GM23248 (cell line): ENCODE results near the gene PC. TPM values are rescaled to one million over a fixed set of nuclear protein-coding genes. Genes with fewer than 3 reads are reported as not detected.
"Not testable (repeated sequence)": the region's sequence is repeated elsewhere in the genome, so short reads cannot be mapped to it uniquely, and the experiment has no call there.

Experiments
- DNase-seq: peaks from one replicate; pipeline ENCODE4 v3.0.0-alpha.2; 2015
- H2AFZ ChIP-seq: fragments of 200-600 bp; sonication (generic); 2 replicates; pipeline ENCODE4 v1.6.1; 2016; ENCODE audit warnings: antibody characterized with exemption
- H3F3A ChIP-seq: fragments of 200-600 bp; sonication (generic); 2 replicates; pipeline ENCODE4 v1.6.1; 2016; ENCODE audit warnings: mild to moderate bottlenecking, antibody characterized with exemption, mixed run types; ENCODE audit not compliant: insufficient read depth
- H3K27ac ChIP-seq: fragments of 200-600 bp; sonication (generic); 2 replicates; pipeline ENCODE4 v1.5.1; 2016; ENCODE audit warnings: mild to moderate bottlenecking
- H3K27me3 ChIP-seq: fragments of 200-600 bp; sonication (generic); replicated peaks from 2 replicates; pipeline ENCODE4 v1.6.1; 2016; ENCODE audit warnings: mild to moderate bottlenecking; ENCODE audit not compliant: insufficient read depth
- H3K36me3 ChIP-seq: fragments of 200-600 bp; sonication (generic); 2 replicates; pipeline ENCODE4 v1.6.1; 2016; ENCODE audit warnings: low read depth, mild to moderate bottlenecking
- H3K4me1 ChIP-seq: fragments of 200-600 bp; sonication (generic); 2 replicates; pipeline ENCODE4 v1.6.1; 2016; ENCODE audit warnings: mild to moderate bottlenecking; ENCODE audit not compliant: insufficient read depth
- H3K4me2 ChIP-seq: fragments of 200-600 bp; sonication (generic); one replicate; pipeline ENCODE4 v1.6.1; 2016; ENCODE audit warnings: mild to moderate bottlenecking; ENCODE audit not compliant: unreplicated experiment
- H3K4me3 ChIP-seq: fragments of 200-600 bp; sonication (generic); 2 replicates; pipeline ENCODE4 v1.5.1; 2016; ENCODE audit warnings: mild to moderate bottlenecking
- H3K79me2 ChIP-seq: fragments of 200-600 bp; sonication (generic); 2 replicates; pipeline ENCODE4 v1.6.1; 2016; ENCODE audit warnings: mild to moderate bottlenecking; ENCODE audit not compliant: insufficient read depth
- H3K9ac ChIP-seq: fragments of 200-600 bp; sonication (generic); 2 replicates; pipeline ENCODE4 v1.6.1; 2016; ENCODE audit warnings: mild to moderate bottlenecking
- H3K9me2 ChIP-seq: fragments of 200-600 bp; sonication (generic); 2 replicates; pipeline ENCODE4 v1.6.1; 2016; ENCODE audit warnings: mixed run types, mild to moderate bottlenecking, moderate library complexity; ENCODE audit not compliant: insufficient read depth
- H3K9me3 ChIP-seq: fragments of 200-600 bp; sonication (generic); one replicate; pipeline ENCODE4 v1.6.1; 2017; ENCODE audit warnings: low read depth
- H4K20me1 ChIP-seq: fragments of 200-600 bp; sonication (generic); 2 replicates; pipeline ENCODE4 v1.6.0; 2016; ENCODE audit not compliant: insufficient read depth
- EZH2 ChIP-seq: fragments of 200-600 bp; sonication (generic); IDR thresholded peaks from 2 replicates; pipeline ENCODE4 v1.6.1; 2018; ENCODE audit warnings: antibody characterized with exemption, mild to moderate bottlenecking; ENCODE audit not compliant: insufficient read depth, poor library complexity, severe bottlenecking
- EZH2phosphoT487 ChIP-seq: fragments of 200-600 bp; sonication (generic); IDR thresholded peaks from 2 replicates; pipeline ENCODE4 v1.6.1; 2018; ENCODE audit warnings: antibody characterized with exemption, moderate library complexity, mild to moderate bottlenecking, low read depth; ENCODE audit not compliant: insufficient read depth
- WGBS, 2 experiments: methylation state at CpG; one replicate each; pipeline ENCODE4 v1.1.6; 2015 to 2017; ENCODE audit warnings: low lambda C conversion rate in 2 of 2, low coverage in 1 of 2; ENCODE audit errors: missing lambda C conversion rate in 2 of 2; 5-methylcytosine and 5-hydroxymethylcytosine counted together
- in situ Hi-C: fragments of 300-500 bp; cut with MboI; formaldehyde crosslinking; loops from 2 replicates; pipeline ENCODE4 v1.15.0; 2020
- polyA plus RNA-seq: library from polyadenylated mRNA; unstranded; fragments of >200 nt; fragmentation: Nextera tagmentation; extraction: Ambion mirVana; gene quantifications from 2 replicates; pipeline ENCODE4 v1.2.1, GENCODE V29; 2016
- total RNA-seq: library from RNA; depleted of rRNA; stranded (reverse); fragments of >200 nt; shearing (Covaris generic); gene quantifications from 2 replicates; pipeline ENCODE4 v1.2.3, GENCODE V29; 2014

The PC gene
- total and polyA plus RNA-seq, 2 experiments from 2014 or later, result 16.4 to 16.6 TPM

DNA sequence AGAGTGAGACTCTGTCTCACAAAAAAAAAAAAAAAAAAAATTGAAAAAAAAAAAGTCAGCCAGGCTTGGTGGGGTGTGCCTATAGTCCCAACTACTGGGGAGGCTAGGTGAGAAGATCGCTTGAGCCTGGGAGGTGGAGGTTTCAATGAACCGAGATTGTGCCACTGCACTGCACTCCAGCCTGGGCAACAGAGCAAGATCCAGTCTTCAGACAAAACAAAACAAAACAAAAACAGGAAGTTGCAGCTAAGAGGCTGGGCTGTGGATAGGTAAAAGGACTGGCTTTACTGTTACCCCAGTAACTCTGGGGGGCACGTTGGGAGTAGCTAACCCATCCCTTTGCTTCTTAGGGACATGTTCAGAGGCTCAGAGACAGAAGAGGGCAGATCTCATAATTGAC lies 6.3 kb upstream of the PC start:
- Histone ChIP-seq H3K27ac (no peak overlapping the region), H3F3A (peaks cover 25% of the 10 kb centered on the region), H3K9me3 (no peaks in the 10 kb centered on the region), H3K79me2 (no peaks in the 10 kb centered on the region), H2AFZ (peak overlapping the region; percentile 41; the same call in 1 of the 2 replicates), H3K9me2 (no peaks in the 10 kb centered on the region), H3K27me3 (no peaks in the 10 kb centered on the region), H3K36me3 (no peaks in the 10 kb centered on the region), H3K4me1 (peaks cover 25% of the 10 kb centered on the region), H3K4me2 (no peak overlapping the region), H3K4me3 (no peak overlapping the region), H4K20me1 (no peaks in the 10 kb centered on the region), H3K9ac (no peak overlapping the region)
- no peak for TF ChIP-seq EZH2phosphoT487
- no peak for TF ChIP-seq EZH2
- in situ Hi-C loops, result no loop called here
- no peak for DNase-seq
- WGBS, 2 experiments, result 78 to 81% methylated on average over 3 of the region's 3 CpGs

DNA sequence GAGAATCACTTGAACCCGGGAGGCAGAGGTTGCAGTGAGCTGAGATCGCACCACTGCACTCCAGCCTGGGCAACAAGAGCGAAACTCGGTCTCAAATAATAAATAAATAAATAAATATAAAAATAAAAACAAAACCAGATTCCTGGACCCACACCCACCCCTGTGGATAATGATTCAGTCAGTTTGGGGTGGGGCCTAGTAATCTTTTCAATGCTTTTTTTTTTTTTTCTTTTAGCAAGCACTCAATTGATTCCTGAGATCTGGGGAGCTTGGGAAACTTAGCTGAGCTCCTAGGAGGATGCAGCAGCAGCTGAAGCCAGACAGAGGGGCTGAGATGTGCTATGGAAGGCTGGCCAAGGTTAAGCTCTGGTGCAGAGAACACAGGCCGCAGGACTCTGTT lies 4.6 kb upstream of the PC start:
- no peak overlapping the region for H2AFZ ChIP-seq
- no peak overlapping the region for H3K4me3 ChIP-seq
- peaks cover 8% of the 10 kb centered on the region for H3F3A ChIP-seq
- no peaks in the 10 kb centered on the region for H3K27me3 ChIP-seq
- in situ Hi-C loops, result no loop called here
- no peaks in the 10 kb centered on the region for H3K9me3 ChIP-seq
- H3K9me2 ChIP-seq, result no peaks in the 10 kb centered on the region
- H3K9ac ChIP-seq, result no peak overlapping the region
- no peak for TF ChIP-seq EZH2phosphoT487
- no peak for TF ChIP-seq EZH2
- WGBS, 2 experiments, result 60 to 65% methylated on average over 5 of the region's 5 CpGs
- no peaks in the 10 kb centered on the region for H4K20me1 ChIP-seq
- H3K79me2 ChIP-seq, result no peaks in the 10 kb centered on the region
- peak; percentile 31 for DNase-seq
- no peak overlapping the region for H3K27ac ChIP-seq
- peaks cover 8% of the 10 kb centered on the region; the same call in 1 of the 2 replicates for H3K4me1 ChIP-seq
- no peak overlapping the region for H3K4me2 ChIP-seq
- H3K36me3 ChIP-seq, result no peaks in the 10 kb centered on the region

- Histone ChIP-seq H3K4me2 (no peak overlapping the region), H3K27ac (no peak overlapping the region), H4K20me1 (no peaks in the 10 kb centered on the region), H3K9me3 (no peaks in the 10 kb centered on the region), H3K4me3 (no peak overlapping the region), H3K9me2 (no peaks in the 10 kb centered on the region), H3K79me2 (no peaks in the 10 kb centered on the region), H3K9ac (no peak overlapping the region), H3K27me3 (no peaks in the 10 kb centered on the region), H3K4me1 (peaks cover 8% of the 10 kb centered on the region), H3F3A (peaks cover 4% of the 10 kb centered on the region), H2AFZ (no peak overlapping the region), H3K36me3 (no peaks in the 10 kb centered on the region)
- TF ChIP-seq EZH2 (no peak), EZH2phosphoT487 (no peak)
- in situ Hi-C loops, result no loop called here
- WGBS, 2 experiments, result 90 to 94% methylated on average over 2 of the region's 2 CpGs
- DNase-seq, result no peak
These were observed 4.1 kb upstream of the PC start for GRCh38 chr11:66962247-66962646.

- H3F3A ChIP-seq, H3K36me3 ChIP-seq, H3K27me3 ChIP-seq, H3K79me2 ChIP-seq, H4K20me1 ChIP-seq, in situ Hi-C loops, H3K4me2 ChIP-seq, H3K4me3 ChIP-seq, H3K9ac ChIP-seq, H3K9me3 ChIP-seq, H3K27ac ChIP-seq, H2AFZ ChIP-seq, H3K9me2 ChIP-seq, DNase-seq: not testable (repeated sequence)
- H3K4me1 ChIP-seq, result peaks cover 10% of the 10 kb centered on the region
- 64 to 76% methylated on average over 5 of the region's 5 CpGs for WGBS, 2 experiments
These were observed 3.6 kb upstream of the PC start for GRCh38 chr11:66961691-66962213.

- Histone ChIP-seq H3K27me3 (no peaks in the 10 kb centered on the region), H3K4me2 (peak overlapping the region; percentile 66), H3K4me1 (peaks cover 19% of the 10 kb centered on the region), H2AFZ (peak overlapping the region; percentile 81), H3K36me3 (no peaks in the 10 kb centered on the region), H3K9ac (no peak overlapping the region), H3K4me3 (peak overlapping the region; percentile 58), H3K79me2 (0 out of 2 replicates have a peak, but pooled peaks cover 3% of the 10 kb centered on the region), H3K27ac (peak overlapping the region; percentile 28), H3K9me3 (no peaks in the 10 kb centered on the region), H4K20me1 (no peaks in the 10 kb centered on the region), H3F3A (peaks cover 8% of the 10 kb centered on the region; the same call in 1 of the 2 replicates), H3K9me2 (no peaks in the 10 kb centered on the region)
- TF ChIP-seq EZH2phosphoT487, result no peak
- no peak for TF ChIP-seq EZH2
- 8 to 14% methylated on average over 10 of the region's 10 CpGs for WGBS, 2 experiments
- in situ Hi-C loops, result no loop called here
- DNase-seq, result peak; percentile 15
These were observed 732 bp upstream of the PC start for GRCh38 chr11:66958956-66959274.
